ENCODE results near the gene TFF3.

- TF ChIP-seq CTCF (conservative IDR thresholded peaks at IDR 0.05; ENCODE audit: low read length) (no peak), EZH2phosphoT487 (IDR thresholded peaks at IDR 0.05; ENCODE audit: borderline replicate concordance) (no peak)
Observed at GRCh38 chr21:42307106-42307505, 8.1 kb downstream of the TFF3 start.
